Astrocyte of the spinal cord (primary cell): ENCODE results near the gene TBC1D1.

Experiments
- DNase-seq: peaks from one replicate; pipeline ENCODE4 v3.0.0; 2011; ENCODE audit warnings: low read depth, low spot score
- H3K4me3 ChIP-seq: 2 replicates; pipeline ENCODE4 v1.5.1; 2011; ENCODE audit warnings: low read depth, mild to moderate bottlenecking, low read length, moderate library complexity
- CTCF ChIP-seq: IDR thresholded peaks from 2 replicates; pipeline ENCODE4 v1.5.1; 2012; ENCODE audit warnings: low read depth, mild to moderate bottlenecking, low read length, inconsistent platforms
- in situ Hi-C: cut with HindIII; loops from 2 replicates; pipeline ENCODE4 v1.10.0; 2017; ENCODE audit warnings: low sequenced_read_pairs

The TBC1D1 gene

GRCh38 chr4:38060829-38061431, 170.0 kb downstream of the TBC1D1 start:
- DNase-seq = peak; percentile 56
- H3K4me3 ChIP-seq = no peak overlapping the region
- no peak for TF ChIP-seq CTCF
- in situ Hi-C loops = no loop called here

GRCh38 chr4:38062088-38062775, 171.3 kb downstream of the TBC1D1 start:
- in situ Hi-C loops = no loop called here
- peak; percentile 79 for DNase-seq
- peak overlapping the region; percentile 14 for H3K4me3 ChIP-seq
- TF ChIP-seq CTCF = peak; percentile 67

GRCh38 chr4:38062776-38063097, 171.9 kb downstream of the TBC1D1 start:
- no peak for TF ChIP-seq CTCF
- no peak for DNase-seq
- in situ Hi-C loops = no loop called here
- no peak overlapping the region for H3K4me3 ChIP-seq

GRCh38 chr4:38065176-38065575, 174.3 kb downstream of the TBC1D1 start:
- no peak for TF ChIP-seq CTCF
- no peak for DNase-seq
- no peak overlapping the region for H3K4me3 ChIP-seq
- in situ Hi-C loops = no loop called here

- no peak overlapping the region for H3K4me3 ChIP-seq
- DNase-seq = no peak
- in situ Hi-C loops = no loop called here
- TF ChIP-seq CTCF = no peak
These were observed 175.0 kb downstream of the TBC1D1 start for GRCh38 chr4:38065900-38066299.

GRCh38 chr4:38067499-38067898, 176.6 kb downstream of the TBC1D1 start:
- DNase-seq = no peak
- no peak for TF ChIP-seq CTCF
- in situ Hi-C loops = no loop called here

GRCh38 chr4:38068107-38068506, 177.2 kb downstream of the TBC1D1 start:
- no peak overlapping the region for H3K4me3 ChIP-seq
- TF ChIP-seq CTCF = no peak
- DNase-seq = no peak
- in situ Hi-C loops = no loop called here

More at GRCh38 chr4:38067499-38067898, 176.6 kb downstream of the TBC1D1 start:
- no peak overlapping the region for H3K4me3 ChIP-seq
